ENCODE results near the gene ATF7IP. TPM values are rescaled to one million over a fixed set of nuclear protein-coding genes. Genes with fewer than 3 reads are reported as not detected.

ATF7IP gene
- polyA plus RNA-seq, 1 of the 3 experiments (the other 2 are of a cell fraction), result 2.8 TPM

GRCh38 chr12:14402697-14403096, 37.2 kb downstream of the ATF7IP start:
- H3K4me1 ChIP-seq (ENCODE audit: control insufficient read depth in 1 of 2, insufficient read depth in 2 of 2, low read depth in 1 of 2, low read length in 1 of 2), result peaks cover 10 to 15% of the 10 kb centered on the region in 2 experiments; a peak in 2 of 4 replicates
- POLR2A ChIA-PET, result no interaction called here
- H4K20me1 ChIP-seq (ENCODE audit: insufficient read depth), result no peaks in the 10 kb centered on the region
- peaks cover 12% of the 10 kb centered on the region for H3F3A ChIP-seq (replicated peaks; ENCODE audit: insufficient read depth)
- TF ChIP-seq SIN3A (IDR thresholded peaks at IDR 0.05; ENCODE audit: borderline replicate concordance, low read depth, low read length) (no peak), IRF3 (IDR thresholded peaks at IDR 0.05; ENCODE audit: low read depth, low read length) (no peak), EP300 (IDR thresholded peaks at IDR 0.05; ENCODE audit: borderline replicate concordance in 1 of 2, low read depth in 1 of 2, low read length in 1 of 2) (no peak)
- no peak for DNase-seq
- no peak overlapping the region for H3K27ac ChIP-seq (ENCODE audit: low read depth in 2 of 2, low read length in 1 of 2)
- no peaks in the 10 kb centered on the region for H3K9me2 ChIP-seq
- WGBS (ENCODE audit: low lambda C conversion rate), result 85% methylated on average over 4 of the region's 4 CpGs
- peaks cover 24% of the 10 kb centered on the region for H3K9me3 ChIP-seq
- H2AFZ ChIP-seq (ENCODE audit: low read depth), result no peak overlapping the region
- H3K9ac ChIP-seq, result no peak overlapping the region
- no peaks in the 10 kb centered on the region for H3K27me3 ChIP-seq (ENCODE audit: insufficient read depth)
- no peak overlapping the region for H3K4me2 ChIP-seq
- CTCF ChIA-PET, result interaction anchor here (1.0 to 1.8 kb wide), 3 partner anchors 14 to 217 kb away, joined by 3 to 4 read pairs (median 3); no protein-coding TSS in a partner anchor
- H3K36me3 ChIP-seq (replicated peaks in 1 of 2; ENCODE audit: control insufficient read depth in 1 of 2, insufficient read depth in 2 of 2, low read length in 1 of 2), result peaks cover 0 to 17% of the 10 kb centered on the region in 2 experiments
- no peak overlapping the region for H3K4me3 ChIP-seq (ENCODE audit: low read depth in 2 of 2, low read length in 1 of 2)
- peaks cover 89% of the 10 kb centered on the region for H3K79me2 ChIP-seq (ENCODE audit: insufficient read depth)

GRCh38 chr12:14403293-14403692, 37.8 kb downstream of the ATF7IP start:
- CTCF ChIA-PET, result interaction anchor here (1.8 kb wide), 1 partner anchor 13 kb away, joined by 4 read pairs; no protein-coding TSS in a partner anchor
- no peaks in the 10 kb centered on the region for H4K20me1 ChIP-seq (ENCODE audit: insufficient read depth)
- peaks cover 24% of the 10 kb centered on the region for H3K9me3 ChIP-seq
- peak overlapping the region; percentile 3; the same call in 1 of the 2 replicates for H3K9ac ChIP-seq
- TF ChIP-seq NFIC (IDR thresholded peaks at IDR 0.05; ENCODE audit: borderline replicate concordance), result no peak
- TF ChIP-seq REST (IDR thresholded peaks at IDR 0.05; ENCODE audit: low read depth, low read length), result no peak
- no peak for TF ChIP-seq TEAD4 (IDR thresholded peaks at IDR 0.05; ENCODE audit: borderline replicate concordance, insufficient read depth)
- no peak for TF ChIP-seq ZBTB33 (IDR thresholded peaks at IDR 0.05; ENCODE audit: borderline replicate concordance, low read depth)
- TF ChIP-seq FOXM1 (IDR thresholded peaks at IDR 0.05; ENCODE audit: low read depth), result no peak
- no peak for TF ChIP-seq JUND (IDR thresholded peaks at IDR 0.05)
- no peak for TF ChIP-seq RAD21 (IDR thresholded peaks at IDR 0.05; ENCODE audit: low read length)
- no peak for TF ChIP-seq RFX5 (IDR thresholded peaks at IDR 0.05; ENCODE audit: low read length)
- TF ChIP-seq NRF1 (IDR thresholded peaks at IDR 0.05; ENCODE audit: low read depth, low read length), result no peak
- TF ChIP-seq PBX3 (IDR thresholded peaks at IDR 0.05), result no peak
- TF ChIP-seq SMC3 (IDR thresholded peaks at IDR 0.05; ENCODE audit: low read depth, low read length), result no peak
- TF ChIP-seq FOSL2 (IDR thresholded peaks at IDR 0.05; ENCODE audit: borderline replicate concordance, low read depth), result no peak
- no peak for TF ChIP-seq MAX (IDR thresholded peaks at IDR 0.05; ENCODE audit: low read depth)
- TF ChIP-seq GABPA (IDR thresholded peaks at IDR 0.05; ENCODE audit: low read depth), result no peak
- H3K27ac ChIP-seq (ENCODE audit: low read depth in 2 of 2, low read length in 1 of 2), result peak overlapping the region; percentile 43 to 79
- H3K9me2 ChIP-seq, result no peaks in the 10 kb centered on the region
- no peak for DNase-seq
- 0 out of 2 replicates have a peak overlapping the region, but pooled peaks have one; percentile 32 for H3K4me2 ChIP-seq
- H3F3A ChIP-seq (replicated peaks; ENCODE audit: insufficient read depth), result peaks cover 10% of the 10 kb centered on the region
- no peaks in the 10 kb centered on the region for H3K27me3 ChIP-seq (ENCODE audit: insufficient read depth)
- peaks cover 10 to 15% of the 10 kb centered on the region in 2 experiments; a peak in 2 of 4 replicates for H3K4me1 ChIP-seq (ENCODE audit: control insufficient read depth in 1 of 2, insufficient read depth in 2 of 2, low read depth in 1 of 2, low read length in 1 of 2)
- peaks cover 0 to 17% of the 10 kb centered on the region in 2 experiments for H3K36me3 ChIP-seq (replicated peaks in 1 of 2; ENCODE audit: control insufficient read depth in 1 of 2, insufficient read depth in 2 of 2, low read length in 1 of 2)
- peaks cover 87% of the 10 kb centered on the region for H3K79me2 ChIP-seq (ENCODE audit: insufficient read depth)
- POLR2A ChIA-PET, result no interaction called here
- H2AFZ ChIP-seq (ENCODE audit: low read depth), result no peak overlapping the region
- H3K4me3 ChIP-seq (ENCODE audit: low read depth in 2 of 2, low read length in 1 of 2), result no peak overlapping the region
- WGBS (ENCODE audit: low lambda C conversion rate), result 8% methylated on average over 1 of the region's 1 CpG
